GM18951 (cell line): Measurements from ENCODE around the gene SARDH.
"Not testable (repeated sequence)": the region's sequence is repeated elsewhere in the genome, so short reads cannot be mapped to it uniquely, and the experiment has no call there.

Source experiments
- POLR2A ChIP-seq: IDR thresholded peaks from 4 replicates; pipeline ENCODE4 v1.6.1; 2011; ENCODE audit warnings: mild to moderate bottlenecking; ENCODE audit not compliant: insufficient read length, insufficient read depth; ENCODE audit errors: extremely low read depth
- in situ Hi-C: fragments of 300-500 bp; cut with MboI; formaldehyde crosslinking; loops from one replicate; pipeline ENCODE4 v1.12.0; 2022; ENCODE audit warnings: low sequenced_read_pairs, mixed read lengths, inconsistent platforms; ENCODE audit not compliant: unreplicated experiment

Gene SARDH

DNA sequence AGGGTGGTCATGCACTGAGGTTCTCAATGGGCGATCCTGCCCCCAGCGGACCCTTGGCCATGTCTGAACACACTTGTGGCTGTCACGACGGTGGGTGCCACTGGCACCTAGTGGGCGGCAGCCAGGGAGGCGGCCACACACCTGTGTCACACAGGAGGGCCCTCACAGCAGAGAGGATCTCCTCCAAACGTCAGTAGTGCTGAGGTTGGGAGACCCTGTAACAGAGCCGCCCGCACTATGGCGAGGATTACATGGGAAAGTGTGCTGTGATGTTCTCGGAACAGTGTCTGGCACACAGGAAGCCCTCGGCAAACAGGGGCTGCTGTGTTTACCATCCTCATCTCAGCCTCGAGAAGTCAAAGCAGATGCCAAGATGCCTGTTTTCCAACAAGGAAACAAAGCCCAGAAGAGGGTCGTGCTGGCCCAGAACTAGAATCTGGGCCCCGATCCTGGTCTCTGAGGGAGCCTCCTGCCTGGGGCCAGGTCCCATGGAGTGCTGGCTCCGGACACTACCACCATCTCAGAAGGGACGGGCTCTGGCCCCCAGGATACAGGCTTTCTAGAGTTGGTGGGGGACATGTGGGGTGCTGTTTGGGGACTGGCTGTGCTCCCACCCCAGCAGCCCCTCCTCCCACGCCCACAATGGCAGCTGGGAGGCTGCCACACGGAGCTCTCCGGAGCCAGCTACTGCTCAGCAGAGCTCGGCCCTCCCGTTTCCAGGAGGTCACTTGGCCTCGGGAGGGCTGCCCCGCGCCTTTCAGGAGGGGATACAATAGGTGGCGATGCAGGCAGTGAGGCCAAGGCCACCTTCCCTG is 53.8 kb downstream of the SARDH start:
- TF ChIP-seq POLR2A, result no peak
- in situ Hi-C loops, result no loop called here

GRCh38 chr9:133683586-133684120 is 54.5 kb downstream of the SARDH start:
- in situ Hi-C loops, result no loop called here
- TF ChIP-seq POLR2A, result no peak

DNA sequence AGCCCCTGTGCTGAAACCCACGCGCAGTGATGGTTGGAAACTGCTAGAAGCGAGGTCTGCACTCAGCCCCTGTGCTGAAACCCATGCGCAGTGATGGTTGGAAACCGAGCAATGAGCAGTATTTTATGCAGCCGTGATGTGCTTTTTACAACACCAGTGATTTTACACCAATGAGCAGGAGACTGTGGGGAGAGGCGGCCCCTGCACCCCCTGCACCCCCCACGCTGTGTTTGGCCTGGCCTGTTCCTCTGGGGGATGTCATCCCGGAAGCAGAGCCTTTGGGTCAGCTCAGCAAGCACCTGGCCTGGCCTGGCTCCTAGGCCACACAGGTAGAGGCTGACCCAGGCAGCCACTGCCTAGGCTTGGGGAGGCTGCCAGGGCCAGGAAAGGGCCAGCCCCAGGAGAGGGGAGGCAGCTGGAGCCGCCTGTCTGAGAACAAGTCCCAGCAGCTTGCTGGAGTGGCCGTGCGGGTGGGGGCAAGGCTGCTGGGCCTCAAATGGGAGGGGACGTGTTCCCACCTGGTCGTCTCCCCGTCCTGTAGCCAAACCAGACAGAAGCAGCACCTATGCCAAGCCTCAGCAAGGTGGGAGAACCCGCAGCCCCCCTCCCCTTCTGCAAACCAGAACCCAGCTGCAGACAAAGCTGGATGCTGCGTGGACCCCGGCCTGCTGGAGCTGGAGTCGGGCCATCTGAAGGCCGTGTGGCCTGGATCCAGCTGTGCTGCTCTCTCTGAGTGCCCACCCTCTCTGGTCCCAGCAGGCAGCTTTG is 55.1 kb downstream of the SARDH start:
- in situ Hi-C loops, result no loop called here
- no peak for TF ChIP-seq POLR2A

- TF ChIP-seq POLR2A, result no peak
- in situ Hi-C loops, result no loop called here
Measured at GRCh38 chr9:133681658-133682306, 56.4 kb downstream of the SARDH start.

DNA sequence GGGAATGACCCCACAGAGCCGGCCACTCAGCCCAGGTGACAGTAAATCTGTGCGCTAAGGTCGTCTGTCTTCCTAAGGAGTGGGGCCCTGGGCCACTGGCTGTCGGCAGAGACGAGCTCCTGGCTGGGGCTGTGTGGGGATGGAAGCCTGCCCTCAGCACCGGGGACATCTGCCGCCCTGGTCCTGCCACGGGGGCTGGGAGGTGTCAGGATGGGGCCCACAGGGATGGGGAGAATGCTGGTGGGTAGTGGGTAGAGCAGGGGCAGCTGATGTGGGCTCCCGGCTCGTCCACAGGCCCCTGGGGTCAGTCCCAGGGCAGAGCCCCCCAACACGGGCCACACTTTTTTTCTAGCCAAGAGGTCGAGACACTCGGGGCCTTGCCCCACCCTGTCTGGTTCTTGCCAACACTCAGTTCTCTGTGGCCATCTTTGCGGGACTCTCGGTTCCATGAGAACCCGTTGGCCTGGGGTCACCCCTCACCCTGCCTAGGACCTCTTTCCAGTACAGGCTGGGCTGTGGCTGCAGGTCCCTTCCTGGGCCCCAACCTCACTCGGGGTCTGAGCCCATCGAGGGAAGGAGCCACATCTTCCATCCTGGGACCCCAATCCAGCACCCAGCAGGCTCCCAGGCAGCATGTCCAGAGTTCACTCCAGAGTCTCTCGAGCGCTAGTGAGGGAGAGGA is 57.0 kb downstream of the SARDH start:
- in situ Hi-C loops, result no loop called here
- no peak for TF ChIP-seq POLR2A

DNA sequence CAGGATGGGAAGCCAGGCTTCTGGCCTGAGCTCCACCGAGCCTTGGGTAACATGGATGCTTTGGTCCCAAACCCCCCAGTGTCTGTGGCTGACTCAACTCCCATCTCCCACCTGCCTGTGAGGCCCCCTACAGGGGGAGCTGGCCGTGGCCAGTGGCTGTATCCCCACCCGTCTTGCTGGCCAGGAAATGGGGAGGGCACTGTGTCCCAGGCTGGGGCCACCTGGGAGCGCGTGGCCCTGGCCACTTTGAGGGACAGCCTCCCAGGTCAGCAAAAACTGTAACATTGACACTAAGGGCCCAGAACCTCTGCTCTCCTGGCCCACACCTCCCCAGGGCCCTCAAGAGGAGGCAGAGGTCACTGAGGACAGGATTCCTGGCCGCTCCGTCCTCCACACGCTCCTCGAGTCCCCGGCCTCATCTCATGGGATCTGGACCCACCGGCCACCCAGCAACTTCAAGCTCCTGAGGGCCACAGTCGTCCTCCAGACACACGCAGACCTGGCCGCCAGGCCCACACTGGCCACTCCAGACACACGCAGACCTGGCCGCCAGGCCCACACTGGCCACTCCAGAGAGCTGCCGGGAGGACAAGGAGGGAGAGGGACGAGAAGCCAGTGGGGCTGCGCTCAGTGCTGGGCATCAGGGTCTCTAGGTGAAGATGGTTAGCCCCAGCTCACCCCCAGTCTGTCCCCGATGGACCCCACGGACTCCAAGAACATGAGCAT is 57.7 kb downstream of the SARDH start:
- no peak for TF ChIP-seq POLR2A
- in situ Hi-C loops, result no loop called here

- TF ChIP-seq POLR2A, result no peak
- in situ Hi-C loops, result no loop called here
Measured at GRCh38 chr9:133679466-133680061, 58.6 kb downstream of the SARDH start.

DNA sequence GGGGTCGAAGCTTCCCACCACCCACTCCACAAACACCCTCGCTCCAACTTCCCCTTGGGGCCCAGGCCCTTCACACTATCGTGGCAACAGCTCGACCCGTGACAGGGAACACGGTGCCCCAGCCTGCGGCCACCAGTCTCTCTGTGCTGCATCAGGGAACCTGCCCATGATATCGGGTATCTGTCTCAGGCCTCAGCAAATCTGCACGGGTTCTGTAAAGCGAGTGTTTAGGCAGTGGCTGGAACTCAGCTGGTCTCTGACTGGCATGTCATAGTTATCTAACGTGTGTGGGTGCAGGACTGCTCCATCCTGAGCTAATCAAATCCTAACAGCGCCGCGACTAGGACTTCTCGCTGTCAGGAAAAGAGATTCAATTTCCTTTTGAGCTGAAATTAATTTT is 59.1 kb downstream of the SARDH start:
- TF ChIP-seq POLR2A, result no peak
- in situ Hi-C loops, result no loop called here

DNA sequence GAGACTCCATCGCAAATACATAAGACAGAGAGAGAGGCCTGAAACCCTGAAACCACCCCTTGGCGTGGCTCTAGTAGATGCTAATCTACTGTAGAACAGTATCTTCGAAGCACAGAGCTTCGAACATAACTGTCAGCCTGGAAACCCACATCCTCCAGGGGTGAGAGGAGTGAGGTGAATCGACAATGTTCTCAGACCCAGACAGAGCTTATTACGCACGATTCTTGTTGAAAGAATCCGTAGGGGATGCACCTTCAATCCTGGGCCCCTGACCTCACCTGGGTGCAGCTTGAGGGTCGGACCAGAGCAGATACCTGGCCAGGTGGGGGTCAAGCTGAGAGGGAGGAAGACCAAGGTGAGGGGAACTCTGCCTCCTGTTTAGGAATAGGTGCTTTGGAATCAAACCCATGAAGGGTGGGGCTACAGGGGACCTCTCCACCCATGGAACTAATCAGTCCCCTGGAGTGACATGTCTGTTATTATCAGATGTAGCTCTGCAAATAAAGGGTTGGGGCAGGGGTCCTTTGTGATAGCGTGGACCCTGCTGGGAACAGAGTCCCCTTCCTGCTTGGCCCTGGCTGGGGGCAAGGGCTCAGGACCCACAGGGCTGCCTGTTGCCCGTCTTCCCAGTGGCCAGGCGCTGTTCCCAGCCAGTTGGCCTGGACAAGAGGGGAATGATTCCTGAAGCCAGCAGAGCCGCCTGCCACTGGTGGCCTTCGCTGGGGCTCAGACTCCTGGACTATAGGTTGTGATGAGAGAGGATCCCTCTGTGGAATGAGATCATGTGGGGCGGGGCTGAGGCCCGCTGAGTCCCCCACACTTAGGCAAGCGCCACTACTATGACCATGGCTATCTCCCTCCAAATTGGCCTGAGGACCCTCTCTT is 60.8 kb downstream of the SARDH start:
- no peak for TF ChIP-seq POLR2A
- in situ Hi-C loops, result no loop called here

GRCh38 chr9:133676450-133676849 is 61.7 kb downstream of the SARDH start:
- in situ Hi-C loops, result no loop called here
- no peak for TF ChIP-seq POLR2A

DNA sequence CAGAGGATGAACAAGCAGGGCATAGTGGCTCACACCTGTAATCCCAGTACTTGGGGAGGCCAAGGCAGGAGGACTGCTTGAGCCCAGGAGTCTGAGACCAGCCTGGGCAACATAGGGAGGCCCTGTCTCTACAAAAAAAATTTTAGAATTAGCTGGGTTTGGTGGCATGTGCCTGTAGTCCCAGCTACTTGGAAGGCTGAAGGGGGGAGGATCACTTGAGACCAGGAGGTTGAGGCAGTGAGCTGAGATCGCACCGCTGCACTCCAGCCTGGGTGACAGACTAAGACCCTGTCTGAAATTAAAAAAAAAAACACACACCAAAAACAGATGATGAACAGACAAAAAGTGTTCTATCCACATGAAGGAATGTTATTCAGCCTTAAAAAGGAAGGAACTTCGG is 62.4 kb downstream of the SARDH start:
- in situ Hi-C loops, result not testable (repeated sequence)
